AG04450 (cell line): ENCODE measurements around the gene B3GNT8. TPM values are rescaled to one million over a fixed set of nuclear protein-coding genes. Genes with fewer than 3 reads are reported as not detected.
"Not testable (repeated sequence)": the region's sequence is repeated elsewhere in the genome, so short reads cannot be mapped to it uniquely, and the experiment has no call there.

Source experiments
- CTCF ChIA-PET: fragments of 300-600, 350-600 bp; formaldehyde crosslinking; extraction: SDS; loops from one replicate; lab custom pipeline; 2022; ENCODE audit warnings: antibody characterized with exemption, inconsistent platforms; lab: Charles Lee
- POLR2A ChIA-PET: fragments of 350-600 bp; formaldehyde crosslinking; extraction: SDS; loops from one replicate; lab custom pipeline; 2021; ENCODE audit warnings: antibody characterized with exemption, inconsistent platforms; lab: Yijun Ruan, JAX
- DNase-seq: peaks from one replicate; pipeline ENCODE4 v3.0.0-alpha.2; 2011; ENCODE audit warnings: low read depth, low spot score
- H3K27ac ChIP-seq: one replicate; pipeline ENCODE4 v1.5.1; 2012; ENCODE audit warnings: low read depth, low read length, control low read depth
- H3K27me3 ChIP-seq: one replicate; pipeline ENCODE4 v1.6.0; 2012; ENCODE audit warnings: low read length; ENCODE audit not compliant: control insufficient read depth, insufficient read depth
- H3K4me3 ChIP-seq: 2 replicates; pipeline ENCODE4 v1.5.1; 2011; ENCODE audit warnings: mild to moderate bottlenecking, low read depth, low read length, control low read depth
- H3K9me3 ChIP-seq: 2 replicates; pipeline ENCODE4 v1.5.1; 2012; ENCODE audit warnings: low read length; ENCODE audit not compliant: control insufficient read depth, insufficient read depth
- polyA plus RNA-seq: library from polyadenylated mRNA; depleted of rRNA; stranded (reverse); fragments of >200 nt; gene quantifications from 2 replicates; pipeline ENCODE4 v1.2.3, GENCODE V29; 2011
- TF ChIP-seq, protein P1 (sequence below): IDR thresholded peaks from 2 replicates; pipeline ENCODE4 v1.5.1; 2011; ENCODE audit warnings: low read depth, low read length, control low read depth, inconsistent platforms

B3GNT8 gene
- polyA plus RNA-seq, 1 experiment: 0.14 TPM

DNA sequence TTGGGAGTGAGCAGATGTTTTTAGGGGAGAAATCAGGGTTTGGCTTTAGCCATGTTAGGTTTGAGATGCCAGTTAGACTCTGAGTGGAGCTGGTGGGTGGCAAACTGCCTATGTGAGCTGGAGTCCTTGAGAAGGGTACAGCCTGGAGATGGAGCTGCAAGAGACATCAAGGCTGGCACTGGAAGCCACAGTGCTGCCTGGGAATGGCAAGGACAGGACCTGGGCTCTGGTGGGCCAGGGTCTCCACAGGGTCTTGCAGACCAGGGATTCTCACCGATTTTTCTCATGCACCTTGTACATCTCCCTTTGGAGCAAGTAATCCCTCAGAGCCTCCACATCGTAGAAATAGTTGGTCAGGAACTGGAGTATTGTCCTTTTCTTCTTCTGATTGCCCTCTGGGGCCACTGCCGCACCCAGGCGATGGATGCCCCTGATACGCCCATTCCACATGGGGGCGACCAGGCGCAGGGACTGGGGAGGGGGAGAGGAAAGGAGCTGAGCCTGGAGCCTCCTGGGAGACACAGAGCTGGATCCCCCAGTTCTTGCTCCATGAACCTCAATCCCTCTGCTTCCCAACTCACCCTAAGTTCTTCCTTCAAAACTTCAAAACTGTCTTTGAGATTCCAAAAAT, 10.9 kb upstream of the B3GNT8 start:
- DNase-seq: no peak
- no peaks in the 10 kb centered on the region for H3K27me3 ChIP-seq
- no peaks in the 10 kb centered on the region; the same call in 1 of the 2 replicates for H3K9me3 ChIP-seq
- H3K27ac ChIP-seq: no peak overlapping the region
- TF ChIP-seq, protein P1, sequence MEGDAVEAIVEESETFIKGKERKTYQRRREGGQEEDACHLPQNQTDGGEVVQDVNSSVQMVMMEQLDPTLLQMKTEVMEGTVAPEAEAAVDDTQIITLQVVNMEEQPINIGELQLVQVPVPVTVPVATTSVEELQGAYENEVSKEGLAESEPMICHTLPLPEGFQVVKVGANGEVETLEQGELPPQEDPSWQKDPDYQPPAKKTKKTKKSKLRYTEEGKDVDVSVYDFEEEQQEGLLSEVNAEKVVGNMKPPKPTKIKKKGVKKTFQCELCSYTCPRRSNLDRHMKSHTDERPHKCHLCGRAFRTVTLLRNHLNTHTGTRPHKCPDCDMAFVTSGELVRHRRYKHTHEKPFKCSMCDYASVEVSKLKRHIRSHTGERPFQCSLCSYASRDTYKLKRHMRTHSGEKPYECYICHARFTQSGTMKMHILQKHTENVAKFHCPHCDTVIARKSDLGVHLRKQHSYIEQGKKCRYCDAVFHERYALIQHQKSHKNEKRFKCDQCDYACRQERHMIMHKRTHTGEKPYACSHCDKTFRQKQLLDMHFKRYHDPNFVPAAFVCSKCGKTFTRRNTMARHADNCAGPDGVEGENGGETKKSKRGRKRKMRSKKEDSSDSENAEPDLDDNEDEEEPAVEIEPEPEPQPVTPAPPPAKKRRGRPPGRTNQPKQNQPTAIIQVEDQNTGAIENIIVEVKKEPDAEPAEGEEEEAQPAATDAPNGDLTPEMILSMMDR: no peak
- H3K4me3 ChIP-seq: no peak overlapping the region
- ChIA-PET CTCF (interaction anchor here (1.0 to 2.8 kb wide), 2 partner anchors 11 kb away, joined by 3 to 37 read pairs; no protein-coding TSS in a partner anchor), POLR2A (interaction anchor here (0.9 kb wide), 1 partner anchor 11 kb away, joined by 3 read pairs; the partner anchor contains the start of gene B3GNT8)

DNA sequence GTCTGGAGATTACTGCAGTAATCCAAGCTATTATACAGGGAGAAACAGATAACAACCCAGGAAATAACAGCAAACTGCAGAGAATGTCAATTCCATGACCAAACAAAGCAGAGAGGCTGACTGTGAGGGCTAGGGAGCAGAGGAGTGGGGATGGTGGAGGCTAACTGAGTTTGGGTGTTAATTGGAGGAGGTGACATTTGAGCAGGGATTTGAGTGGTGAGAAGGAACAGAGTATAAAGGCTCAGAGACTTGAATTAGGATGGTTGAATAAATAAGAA, 9.4 kb upstream of the B3GNT8 start:
- no peak overlapping the region for H3K27ac ChIP-seq
- DNase-seq: no peak
- ChIA-PET POLR2A (no interaction called here), CTCF (interaction anchor here (0.7 to 1.2 kb wide), 3 partner anchors 12 to 128 kb away, joined by 3 read pairs; no protein-coding TSS in a partner anchor)
- no peaks in the 10 kb centered on the region for H3K27me3 ChIP-seq
- no peaks in the 10 kb centered on the region; the same call in 1 of the 2 replicates for H3K9me3 ChIP-seq
- TF ChIP-seq, protein P1: no peak
- no peak overlapping the region for H3K4me3 ChIP-seq

DNA sequence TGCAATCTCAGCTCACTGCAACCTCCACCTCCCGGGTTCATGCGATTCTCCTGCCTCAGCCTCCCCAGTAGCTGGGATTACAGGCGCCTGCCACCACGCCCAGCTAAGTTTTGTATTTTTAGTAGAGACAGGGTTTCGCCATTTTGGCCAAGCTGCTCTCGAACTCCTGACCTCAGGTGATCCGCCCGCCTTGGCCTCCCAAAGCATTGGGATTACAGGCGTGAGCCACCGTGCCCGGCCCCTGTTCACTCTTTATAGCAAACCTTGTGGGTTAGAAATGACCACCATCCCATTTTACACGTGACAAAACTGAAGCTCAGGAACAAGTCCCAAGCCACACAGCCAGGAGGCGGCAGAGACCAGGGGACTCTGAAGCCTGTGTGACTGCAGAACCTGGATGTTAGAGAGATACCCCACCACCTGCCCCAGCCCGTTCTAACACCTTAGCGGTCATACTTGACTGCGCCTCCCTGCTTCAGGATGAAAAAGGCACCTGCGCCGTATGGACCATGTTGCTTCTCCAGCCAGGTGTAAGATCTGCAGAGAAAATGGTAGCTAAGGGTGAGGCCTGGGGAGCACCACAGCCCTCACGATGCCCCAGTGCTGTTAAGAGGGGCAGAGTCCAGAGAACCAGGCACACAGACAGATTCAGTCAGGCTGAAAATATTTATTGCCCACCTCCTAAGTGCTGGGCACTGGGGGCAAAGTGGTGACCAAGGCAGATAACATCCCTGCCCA, 8.9 kb upstream of the B3GNT8 start:
- DNase-seq: no peak
- Histone ChIP-seq H3K9me3 (no peaks in the 10 kb centered on the region; the same call in 1 of the 2 replicates), H3K4me3 (no peak overlapping the region), H3K27ac (no peak overlapping the region), H3K27me3 (no peaks in the 10 kb centered on the region)
- TF ChIP-seq, protein P1: no peak
- CTCF ChIA-PET: interaction anchor here (0.7 to 1.2 kb wide), 3 partner anchors 13 to 127 kb away, joined by 3 read pairs; no protein-coding TSS in a partner anchor
- POLR2A ChIA-PET: no interaction called here

DNA sequence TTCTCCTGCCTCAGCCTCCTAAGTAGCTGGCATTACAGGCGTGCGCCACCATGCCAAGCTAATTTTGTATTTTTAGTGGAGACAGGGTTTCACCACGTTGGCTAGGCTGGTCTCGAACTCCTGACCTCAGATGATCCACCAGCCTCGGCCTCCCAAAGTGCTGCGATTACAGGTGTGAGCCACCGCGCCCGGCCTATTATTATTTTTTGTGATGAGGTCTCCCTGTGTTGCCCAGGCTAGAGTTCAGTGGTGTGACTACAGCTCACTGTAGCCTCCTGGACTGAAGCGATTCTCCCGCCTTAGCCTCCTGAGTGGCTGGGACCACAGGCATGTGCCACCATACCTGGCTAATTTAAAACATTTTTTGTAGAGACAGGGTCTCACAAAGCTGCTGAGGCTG, 8.2 kb upstream of the B3GNT8 start:
- DNase-seq, H3K9me3 ChIP-seq, POLR2A ChIA-PET, H3K27me3 ChIP-seq, H3K27ac ChIP-seq, H3K4me3 ChIP-seq: not testable (repeated sequence)
- CTCF ChIA-PET: interaction anchor here (0.7 kb wide), 1 partner anchor 14 kb away, joined by 3 read pairs; no protein-coding TSS in a partner anchor

DNA sequence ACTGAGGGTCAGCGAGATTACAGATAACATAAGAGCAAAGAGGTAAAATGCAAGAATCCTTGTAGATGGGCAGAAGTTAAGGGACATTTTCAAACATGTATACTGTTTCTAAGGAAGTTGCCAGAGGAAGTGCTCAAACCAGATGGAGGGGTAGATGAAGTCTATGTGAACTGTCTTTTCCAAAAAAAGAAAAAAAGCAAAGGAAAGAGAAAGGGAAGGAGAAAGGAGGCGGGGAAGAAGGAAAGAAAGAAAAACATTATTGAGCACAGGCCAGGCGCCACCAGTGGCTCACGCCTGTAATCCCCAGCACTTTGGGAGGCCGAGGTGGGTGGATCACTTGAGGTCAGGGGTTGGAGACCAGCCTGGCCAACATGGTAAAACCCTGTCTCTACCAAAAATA, 7.3 kb upstream of the B3GNT8 start:
- Histone ChIP-seq H3K4me3 (no peak overlapping the region), H3K9me3 (no peaks in the 10 kb centered on the region; the same call in 1 of the 2 replicates), H3K27ac (no peak overlapping the region), H3K27me3 (no peaks in the 10 kb centered on the region)
- TF ChIP-seq, protein P1: no peak
- ChIA-PET POLR2A (no interaction called here), CTCF (no interaction called here)
- DNase-seq: no peak
